H1 (cell line): ENCODE measurements around the gene SLC45A1. TPM values are rescaled to one million over a fixed set of nuclear protein-coding genes. Genes with fewer than 3 reads are reported as not detected.

Experiments
- CTCF ChIA-PET: fragments of 300-600 bp; sonication (Branson Sonifier 250); formaldehyde crosslinking; loops from one replicate; lab custom pipeline; 2021; ENCODE audit not compliant: partially characterized antibody; lab: Charles Lee
- POLR2A ChIA-PET: fragments of 300-600 bp; sonication (Branson Sonifier 250); formaldehyde crosslinking; loops from one replicate; lab custom pipeline; 2021; ENCODE audit warnings: inconsistent platforms; ENCODE audit not compliant: partially characterized antibody; lab: Charles Lee
- DNase-seq, 2 experiments: peaks; one replicate each; pipeline versions ENCODE4 v3.0.0 to v3.0.0-alpha.2; 2010 to 2022; ENCODE audit warnings: low spot score in 2 of 2, low read depth in 1 of 2, mixed read lengths in 1 of 2
- FAIRE-seq: peaks from 2 replicates; lab custom pipeline; 2011; peaks lifted over from hg19 to GRCh38; lab: Jason Lieb, UNC
- H2AFZ ChIP-seq: 2 replicates; pipeline ENCODE4 v1.8.1; 2012; ENCODE audit warnings: low read length, inconsistent platforms
- H2AK5ac ChIP-seq: 2 replicates; pipeline ENCODE4 v1.6.1; 2013; ENCODE audit warnings: low read depth, low read length
- H2BK120ac ChIP-seq: replicated peaks from 2 replicates; pipeline ENCODE3; 2013; ENCODE audit warnings: low read depth, low read length, inconsistent platforms
- H2BK12ac ChIP-seq: 2 replicates; pipeline ENCODE4 v1.6.1; 2013; ENCODE audit warnings: low read depth, low read length
- H2BK15ac ChIP-seq: 2 replicates; pipeline ENCODE4 v1.6.1; 2013; ENCODE audit warnings: low read length
- H2BK20ac ChIP-seq: 2 replicates; pipeline ENCODE4 v1.6.1; 2013; ENCODE audit warnings: low read length
- H2BK5ac ChIP-seq: 2 replicates; pipeline ENCODE4 v1.6.1; 2013; ENCODE audit warnings: low read depth, low read length
- H3K14ac ChIP-seq: 2 replicates; pipeline ENCODE4 v1.6.1; 2013; ENCODE audit warnings: inconsistent platforms; ENCODE audit not compliant: insufficient read length
- H3K18ac ChIP-seq: 2 replicates; pipeline ENCODE4 v1.6.1; 2013; ENCODE audit warnings: low read length; ENCODE audit errors: extremely low read depth
- H3K23ac ChIP-seq: 2 replicates; pipeline ENCODE4 v1.6.1; 2013; ENCODE audit warnings: inconsistent platforms; ENCODE audit not compliant: insufficient read length
- H3K23me2 ChIP-seq: 2 replicates; pipeline ENCODE4 v1.6.1; 2013; ENCODE audit warnings: low read depth, low read length
- H3K27ac ChIP-seq: 2 replicates; pipeline ENCODE4 v1.6.1; 2011; ENCODE audit warnings: low read depth, low read length, inconsistent platforms
- H3K27me3 ChIP-seq, 4 experiments: replicated peaks in 1 of 4; 1 replicate in 1 of 4; 2 replicates in 3 of 4; pipeline versions ENCODE4 v1.6.1 to v1.8.1; 2011 to 2013; ENCODE audit warnings: low read length in 3 of 4, mild to moderate bottlenecking in 3 of 4, inconsistent platforms in 2 of 4, mixed read lengths in 2 of 4, moderate library complexity in 1 of 4; ENCODE audit not compliant: control insufficient read depth in 3 of 4, insufficient read depth in 3 of 4; ENCODE audit errors: extremely low read depth in 1 of 4
- H3K36me3 ChIP-seq, 4 experiments: 2 replicates each; pipeline versions ENCODE4 v1.6.1 to v1.8.1; 2011 to 2013; ENCODE audit warnings: mild to moderate bottlenecking in 4 of 4, low read length in 3 of 4, moderate library complexity in 2 of 4, control low read depth in 1 of 4, inconsistent platforms in 1 of 4; ENCODE audit not compliant: insufficient read depth in 4 of 4, control insufficient read depth in 2 of 4
- H3K4ac ChIP-seq: replicated peaks from 2 replicates; pipeline ENCODE3; 2013; ENCODE audit warnings: low read length, low read depth, mixed read lengths, inconsistent platforms; ENCODE audit not compliant: insufficient read length
- H3K4me1 ChIP-seq, 4 experiments: replicated peaks in 1 of 4; 1 replicate in 1 of 4; 2 replicates in 3 of 4; pipeline versions ENCODE4 v1.6.1 to v1.8.1; 2011 to 2013; ENCODE audit warnings: low read length in 3 of 4, inconsistent platforms in 2 of 4, mixed read lengths in 1 of 4; ENCODE audit not compliant: insufficient read depth in 4 of 4, control insufficient read depth in 3 of 4
- H3K4me2 ChIP-seq, 2 experiments: 2 replicates each; pipeline versions ENCODE4 v1.6.1 to v1.8.1; 2011 to 2013; ENCODE audit warnings: low read depth in 2 of 2, low read length in 2 of 2, control low read depth in 1 of 2, inconsistent platforms in 1 of 2, mild to moderate bottlenecking in 1 of 2; ENCODE audit not compliant: insufficient read depth in 1 of 2
- H3K4me3 ChIP-seq, 4 experiments: fragments of 200-600, 300-600 bp in 1 of 4; sonication (generic), shearing (Covaris generic), sonication (Bioruptor Twin) in 1 of 4; 2 replicates each; pipeline versions ENCODE4 v1.5.1 to v1.8.1; 2011 to 2016; ENCODE audit warnings: low read length in 4 of 4, low read depth in 3 of 4, control low read depth in 2 of 4, inconsistent platforms in 2 of 4, mild to moderate bottlenecking in 2 of 4, mixed read lengths in 1 of 4, moderate library complexity in 1 of 4; ENCODE audit not compliant: insufficient read depth in 2 of 4; ENCODE audit errors: extremely low read depth in 1 of 4
- H3K56ac ChIP-seq: replicated peaks from 2 replicates; pipeline ENCODE3; 2013; ENCODE audit warnings: low read depth, mild to moderate bottlenecking, mixed read lengths, low read length, inconsistent platforms; ENCODE audit not compliant: insufficient read length
- H3K79me1 ChIP-seq: 2 replicates; pipeline ENCODE4 v1.6.1; 2013; ENCODE audit warnings: low read depth, low read length, control low read depth
- H3K79me2 ChIP-seq, 2 experiments: 2 replicates each; pipeline versions ENCODE4 v1.6.1 to v1.8.1; 2012 to 2013; ENCODE audit warnings: low read length in 2 of 2, mild to moderate bottlenecking in 2 of 2, inconsistent platforms in 1 of 2; ENCODE audit not compliant: insufficient read depth in 2 of 2, control insufficient read depth in 1 of 2
- H3K9ac ChIP-seq, 4 experiments: replicated peaks in 1 of 4; 1 replicate in 1 of 4; 2 replicates in 3 of 4; pipeline versions ENCODE4 v1.6.1 to v1.8.1; 2011 to 2013; ENCODE audit warnings: low read depth in 3 of 4, low read length in 3 of 4, control low read depth in 2 of 4, mild to moderate bottlenecking in 2 of 4, moderate library complexity in 2 of 4, inconsistent platforms in 1 of 4; ENCODE audit errors: extremely low read depth in 1 of 4
- H3K9me3 ChIP-seq, 2 experiments: 2 replicates each; pipeline versions ENCODE4 v1.6.1 to v1.8.1; 2012 to 2013; ENCODE audit warnings: mild to moderate bottlenecking in 2 of 2, moderate library complexity in 2 of 2, control low read depth in 1 of 2, inconsistent platforms in 1 of 2, low read depth in 1 of 2, low read length in 1 of 2, mixed read lengths in 1 of 2; ENCODE audit not compliant: insufficient read depth in 2 of 2
- H4K20me1 ChIP-seq, 2 experiments: replicated peaks in 1 of 2; 2 replicates each; pipeline versions ENCODE3 to v1.8.1; 2011 to 2013; ENCODE audit warnings: inconsistent platforms in 2 of 2, low read length in 2 of 2, mild to moderate bottlenecking in 1 of 2; ENCODE audit not compliant: insufficient read depth in 2 of 2, control insufficient read depth in 1 of 2
- H4K5ac ChIP-seq: 2 replicates; pipeline ENCODE4 v1.6.1; 2013; ENCODE audit warnings: low read length, low read depth, mixed read lengths, inconsistent platforms; ENCODE audit not compliant: insufficient read length
- H4K8ac ChIP-seq: 2 replicates; pipeline ENCODE4 v1.8.0; 2013; ENCODE audit warnings: mild to moderate bottlenecking, moderate library complexity, low read length, inconsistent platforms; ENCODE audit not compliant: insufficient read depth; ENCODE audit errors: extremely low read depth
- H4K91ac ChIP-seq: replicated peaks from 2 replicates; pipeline ENCODE3; 2013; ENCODE audit warnings: low read length, mixed read lengths, inconsistent platforms; ENCODE audit not compliant: insufficient read length
- ASH2L ChIP-seq: fragments of 200-600, 300-600 bp; sonication (generic); IDR thresholded peaks from one replicate; pipeline ENCODE4 v1.7.1; 2017; ENCODE audit warnings: low read length
- CBX5 ChIP-seq: fragments of 300-800, 300-1000 bp; sonication (generic); IDR thresholded peaks from 2 replicates; pipeline ENCODE4 v1.7.1; 2016; ENCODE audit warnings: antibody characterized with exemption, low read length, low read depth
- EP300 ChIP-seq, 2 experiments: IDR thresholded peaks; 1 replicate in 1 of 2; 2 replicates in 1 of 2; pipeline ENCODE4 v1.6.1; 2011 to 2012; ENCODE audit warnings: low read depth in 2 of 2, low read length in 2 of 2, mild to moderate bottlenecking in 2 of 2, borderline replicate concordance in 1 of 2, inconsistent platforms in 1 of 2, moderate library complexity in 1 of 2
- FOSL1 ChIP-seq: IDR thresholded peaks from 2 replicates; pipeline ENCODE4 v1.6.1; 2011; ENCODE audit warnings: mild to moderate bottlenecking, low read depth, low read length, moderate library complexity; ENCODE audit not compliant: insufficient read depth
- HDAC6 ChIP-seq: IDR thresholded peaks from one replicate; pipeline ENCODE4 v1.7.1; 2012; ENCODE audit warnings: low read depth, mild to moderate bottlenecking, inconsistent platforms, low read length, moderate library complexity
- RXRA ChIP-seq: IDR thresholded peaks from 2 replicates; pipeline ENCODE4 v1.6.1; 2011; ENCODE audit warnings: low read depth, mild to moderate bottlenecking, low read length, moderate library complexity; ENCODE audit not compliant: insufficient read depth
- SP1 ChIP-seq: IDR thresholded peaks from 2 replicates; pipeline ENCODE4 v1.6.1; 2011; ENCODE audit warnings: low read depth, low read length
- SP2 ChIP-seq: IDR thresholded peaks from 2 replicates; pipeline ENCODE4 v1.6.1; 2012; ENCODE audit warnings: mild to moderate bottlenecking, low read length, inconsistent platforms
- SP4 ChIP-seq: IDR thresholded peaks from 2 replicates; pipeline ENCODE4 v1.6.1; 2012; ENCODE audit warnings: low read length, inconsistent platforms
- WGBS, 2 experiments: shearing (Covaris generic) in 1 of 2; methylation state at CpG; one replicate each; pipeline versions ENCODE4 v1.1.6 to v1.1.7; 2013 to 2015; ENCODE audit warnings: low lambda C conversion rate in 2 of 2, mixed read lengths in 2 of 2, inconsistent platforms in 1 of 2, low coverage in 1 of 2, missing lambda C conversion rate in 1 of 2; ENCODE audit not compliant: insufficient replicate concordance in 2 of 2, insufficient coverage in 1 of 2, insufficient read length in 1 of 2; ENCODE audit errors: extremely low coverage in 1 of 2, missing lambda C conversion rate in 1 of 2; 5-methylcytosine and 5-hydroxymethylcytosine counted together
- polyA plus RNA-seq, 7 experiments: library from polyadenylated mRNA; depleted of rRNA in 3 of 7; stranded (reverse) in 5 of 7; unstranded in 2 of 7; fragments of >200 nt in 5 of 7; fragments of 200-250 nt in 2 of 7; gene quantifications; 1 replicate in 5 of 7; 2 replicates in 1 of 7; 4 replicates in 1 of 7; pipeline versions ENCODE4 v1.2.1 to v1.2.3, GENCODE V29; 2011 to 2013; ENCODE audit warnings: missing spikeins in 2 of 7, mixed read lengths in 2 of 7
- total RNA-seq: library from RNA; stranded (reverse); fragmentation: NEBNext Ultra II Directional; extraction: Animal tissue kit (Norgen Biotek cat#: 25700); gene quantifications from 2 replicates; pipeline ENCODE4 v1.2.1, GENCODE V29; 2021

The SLC45A1 gene
- total and polyA plus RNA-seq, 2 of the 8 experiments (the other 6 are each of a cell fraction or from before 2014, with no cell fraction given), result 1.0 to 1.7 TPM

DNA sequence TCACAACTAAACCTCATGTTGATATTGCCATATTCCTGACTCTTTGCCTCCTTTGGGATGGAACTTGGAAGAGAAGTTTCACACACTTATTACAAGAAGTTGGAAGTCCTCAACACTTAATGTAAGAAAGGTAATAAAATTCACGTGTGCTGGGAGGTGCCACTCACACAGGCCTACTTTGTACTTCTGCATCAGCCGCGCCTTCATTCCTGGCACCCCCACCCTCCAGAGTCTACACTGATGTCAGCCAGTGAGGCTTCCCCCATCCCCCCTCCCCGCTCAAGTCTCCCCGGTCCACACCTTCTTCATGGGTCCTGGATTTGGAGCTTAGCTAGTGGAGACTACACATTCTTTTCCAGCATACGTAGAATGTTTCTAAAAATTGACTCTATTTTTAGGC, 24.8 kb upstream of the SLC45A1 start:
- H3K4me3 ChIP-seq, result no peak overlapping the region
- H3K27me3 ChIP-seq, result no peaks in the 10 kb centered on the region
- no peak overlapping the region for H3K23ac ChIP-seq
- 96% methylated on average over 6 of the region's 6 CpGs; no CpG with 5 or more reads in 1 of the 2 experiments for WGBS, 2 experiments
- no peak overlapping the region for H2BK5ac ChIP-seq
- no peak overlapping the region for H3K27ac ChIP-seq
- no peak overlapping the region for H4K8ac ChIP-seq
- FAIRE-seq (no peak), DNase-seq (no peak)
- no peak overlapping the region for H2BK12ac ChIP-seq
- no peak overlapping the region for H2BK20ac ChIP-seq
- H3K79me2 ChIP-seq, result no peaks in the 10 kb centered on the region
- no peak overlapping the region for H2BK15ac ChIP-seq
- POLR2A ChIA-PET, result no interaction called here
- no peak overlapping the region for H2AK5ac ChIP-seq
- no peak overlapping the region for H2AFZ ChIP-seq
- H3K79me1 ChIP-seq, result no peaks in the 10 kb centered on the region
- no peaks in the 10 kb centered on the region for H3K9me3 ChIP-seq
- CTCF ChIA-PET, result interaction anchor here (1.0 to 3.3 kb wide), 3 partner anchors 9 to 278 kb away, joined by 3 to 19 read pairs (median 5); no protein-coding TSS in a partner anchor
- no peak overlapping the region for H3K14ac ChIP-seq
- no peak overlapping the region for H3K4ac ChIP-seq
- no peak overlapping the region for H3K56ac ChIP-seq
- no peak overlapping the region for H3K4me2 ChIP-seq
- no peaks in the 10 kb centered on the region for H3K36me3 ChIP-seq
- H2BK120ac ChIP-seq, result no peak overlapping the region
- no peaks in the 10 kb centered on the region for H3K4me1 ChIP-seq
- H4K5ac ChIP-seq, result no peak overlapping the region
- H4K91ac ChIP-seq, result no peak overlapping the region
- H4K20me1 ChIP-seq, result no peaks in the 10 kb centered on the region
- H3K9ac ChIP-seq, result no peak overlapping the region
- no peaks in the 10 kb centered on the region for H3K23me2 ChIP-seq
- H3K18ac ChIP-seq, result no peak overlapping the region
- TF ChIP-seq ASH2L (no peak), RXRA (no peak), HDAC6 (no peak), SP2 (no peak), CBX5 (no peak), SP1 (no peak), EP300 (IDR thresholded peaks at IDR 0.05; ENCODE audit: borderline replicate concordance in 1 of 2, low read depth in 2 of 2, low read length in 2 of 2) (no peak), FOSL1 (no peak), SP4 (no peak)
